NCI-H1105 (cell line): Measurements from ENCODE around the gene RASSF10.

ENCODE experiments used
- DNase-seq: peaks from one replicate; lab custom pipeline; 2025; lab: John Stamatoyannopoulos, UW

RASSF10 gene

DNA sequence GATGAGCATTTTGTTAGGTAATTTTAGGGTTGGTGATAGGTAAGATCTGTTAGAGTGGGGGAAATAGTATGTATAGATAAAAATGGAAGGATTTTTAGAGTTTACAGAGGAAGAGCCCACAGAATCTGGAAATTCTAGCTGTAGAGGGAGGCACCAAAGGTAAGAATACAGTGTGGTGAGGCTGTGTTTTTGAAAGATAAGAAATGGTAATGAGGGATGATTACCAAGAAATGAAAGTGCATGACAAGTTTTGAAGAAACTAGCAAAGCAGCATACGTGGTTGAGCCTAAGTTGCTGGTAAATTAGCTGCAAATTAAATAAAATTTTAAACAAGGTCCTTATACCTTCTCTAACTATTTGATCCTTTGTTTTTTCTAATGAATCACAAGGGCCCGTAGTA, 14.6 kb upstream of the RASSF10 start:
- DNase-seq = no peak

- DNase-seq = no peak
These were observed 13.9 kb upstream of the RASSF10 start for GRCh38 chr11:12995188-12995587.

- DNase-seq = no peak
These were observed 13.3 kb upstream of the RASSF10 start for GRCh38 chr11:12995823-12996222.

DNA sequence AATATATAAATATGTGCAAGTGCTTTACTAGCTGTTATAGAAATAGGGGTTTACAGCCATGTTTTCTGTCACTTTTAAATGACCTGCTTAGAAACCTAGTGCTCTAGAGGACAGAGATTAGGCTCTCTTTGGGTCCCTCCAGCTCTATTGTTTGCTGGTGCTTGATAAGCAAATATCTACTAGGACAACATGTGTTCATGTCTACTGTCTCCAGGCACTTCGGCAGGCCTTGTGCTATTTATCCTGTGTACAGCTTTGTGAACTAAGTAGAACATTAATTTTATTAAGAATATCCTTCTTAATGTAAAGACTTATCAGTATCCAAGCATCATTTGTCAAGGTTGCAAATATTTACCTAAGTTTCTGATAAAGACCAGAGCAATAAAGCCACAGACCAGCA, 11.9 kb upstream of the RASSF10 start:
- no peak for DNase-seq

DNA sequence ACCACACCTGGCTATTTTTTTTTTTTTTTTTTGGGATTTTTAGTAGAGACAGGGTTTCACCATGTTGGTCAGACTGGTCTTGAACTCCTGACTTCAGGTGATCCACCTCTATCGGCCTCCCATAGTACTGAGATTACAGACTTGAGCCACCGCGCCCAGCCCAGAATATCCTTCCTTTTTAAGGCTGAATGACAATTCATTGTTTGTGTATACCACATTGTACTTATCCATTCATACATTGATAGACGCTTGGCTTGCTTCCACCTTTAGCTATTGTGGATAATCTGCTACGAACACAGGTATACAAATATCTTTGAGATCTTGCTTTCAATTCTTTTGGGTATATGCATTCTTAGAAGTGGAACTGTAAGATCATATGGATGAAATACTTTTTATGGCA, 10.8 kb upstream of the RASSF10 start:
- DNase-seq = no peak

DNA sequence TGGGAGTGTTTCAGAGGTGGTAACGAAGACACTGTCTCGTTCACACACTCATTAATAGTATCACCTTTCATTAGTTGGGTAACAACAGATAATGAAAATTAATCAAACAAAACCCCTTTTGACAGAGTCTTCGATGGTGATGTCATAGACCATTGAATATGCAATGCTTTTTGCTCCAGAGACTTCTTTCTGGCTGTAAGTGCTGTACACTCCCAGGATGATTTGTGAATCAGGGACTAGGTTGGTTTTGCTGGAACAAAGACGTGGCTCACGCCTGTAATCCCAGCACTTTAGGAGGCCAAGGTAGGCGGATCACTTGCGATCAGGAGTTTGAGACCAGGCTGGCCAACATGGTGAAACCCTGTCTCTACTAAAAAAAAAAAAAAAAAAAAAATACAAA, 9.5 kb upstream of the RASSF10 start:
- DNase-seq = no peak

DNA sequence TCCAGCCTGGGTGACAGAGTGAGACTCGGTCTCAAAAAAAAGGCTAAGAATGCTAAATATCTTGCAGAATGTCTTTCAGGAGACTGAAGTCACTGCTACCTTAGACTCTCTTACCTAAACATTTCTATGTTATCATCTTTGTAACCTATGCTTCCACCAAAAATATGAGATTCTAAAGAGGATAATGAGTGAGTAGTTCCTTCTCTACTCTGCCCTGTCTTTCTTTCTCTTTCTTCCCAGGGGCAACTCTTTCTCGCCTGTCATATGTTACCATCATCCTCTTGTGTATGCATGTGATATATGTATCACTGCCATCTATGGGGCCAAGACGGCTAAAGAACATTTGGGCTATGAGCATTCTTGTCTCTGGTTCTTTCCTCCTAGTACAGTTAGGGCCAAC, 9.0 kb upstream of the RASSF10 start:
- no peak for DNase-seq

DNA sequence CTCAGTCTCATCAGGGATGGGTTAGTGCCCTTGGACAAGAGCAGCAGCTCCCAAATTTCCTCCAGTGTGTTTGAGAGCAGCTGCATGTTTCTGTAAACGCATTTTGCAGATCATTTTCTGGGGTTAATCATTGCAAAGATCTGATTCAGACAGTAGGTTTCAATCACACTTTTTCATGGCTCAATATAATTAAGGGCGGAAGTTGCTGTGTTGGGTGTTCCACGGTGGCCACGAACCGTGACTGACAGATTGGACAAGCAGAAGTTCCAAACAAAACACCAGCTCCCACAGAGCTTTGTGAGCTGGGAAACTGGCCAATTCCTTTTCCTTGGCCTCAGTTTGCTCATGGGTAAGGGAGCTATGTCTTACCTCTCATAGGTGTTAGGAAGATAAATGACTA, 8.4 kb upstream of the RASSF10 start:
- DNase-seq = no peak

- no peak for DNase-seq
These were observed 5.2 kb upstream of the RASSF10 start for GRCh38 chr11:13003736-13004493.

GRCh38 chr11:13007182-13008060, 1.7 kb upstream of the RASSF10 start:
- no peak for DNase-seq

DNA sequence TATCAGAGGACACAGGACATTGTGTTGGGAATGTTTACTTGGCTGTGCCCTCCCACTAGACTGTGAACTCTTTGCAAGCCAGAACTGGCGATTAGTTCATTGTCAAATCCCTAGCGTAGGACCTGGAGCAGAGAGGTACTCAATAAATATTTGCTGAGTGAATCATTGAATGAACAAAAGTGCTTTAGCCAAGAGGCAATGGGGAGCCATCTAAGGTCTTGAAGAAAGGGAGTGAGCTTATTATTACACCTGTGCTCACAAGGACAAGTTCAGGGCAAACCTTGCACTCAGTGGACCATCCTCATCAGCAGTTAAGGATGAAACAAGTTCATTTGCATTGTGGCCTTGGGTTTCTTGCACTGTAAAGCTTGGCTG, 1.1 kb upstream of the RASSF10 start:
- no peak for DNase-seq

DNA sequence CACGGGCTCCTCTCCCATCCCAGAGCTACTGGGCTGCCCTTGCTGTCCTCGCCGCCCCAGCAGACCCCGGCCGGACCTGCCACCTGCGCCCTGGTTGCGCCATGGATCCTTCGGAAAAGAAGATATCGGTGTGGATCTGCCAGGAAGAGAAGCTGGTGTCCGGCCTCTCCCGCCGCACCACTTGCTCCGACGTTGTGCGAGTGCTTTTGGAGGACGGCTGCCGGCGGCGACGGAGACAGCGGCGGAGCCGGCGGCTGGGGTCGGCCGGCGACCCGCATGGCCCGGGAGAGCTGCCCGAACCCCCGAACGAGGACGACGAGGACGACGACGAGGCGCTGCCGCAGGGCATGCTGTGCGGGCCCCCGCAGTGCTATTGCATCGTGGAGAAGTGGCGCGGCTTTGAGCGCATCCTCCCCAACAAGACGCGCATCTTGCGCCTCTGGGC, 382 bp downstream of the RASSF10 start:
- no peak for DNase-seq

DNA sequence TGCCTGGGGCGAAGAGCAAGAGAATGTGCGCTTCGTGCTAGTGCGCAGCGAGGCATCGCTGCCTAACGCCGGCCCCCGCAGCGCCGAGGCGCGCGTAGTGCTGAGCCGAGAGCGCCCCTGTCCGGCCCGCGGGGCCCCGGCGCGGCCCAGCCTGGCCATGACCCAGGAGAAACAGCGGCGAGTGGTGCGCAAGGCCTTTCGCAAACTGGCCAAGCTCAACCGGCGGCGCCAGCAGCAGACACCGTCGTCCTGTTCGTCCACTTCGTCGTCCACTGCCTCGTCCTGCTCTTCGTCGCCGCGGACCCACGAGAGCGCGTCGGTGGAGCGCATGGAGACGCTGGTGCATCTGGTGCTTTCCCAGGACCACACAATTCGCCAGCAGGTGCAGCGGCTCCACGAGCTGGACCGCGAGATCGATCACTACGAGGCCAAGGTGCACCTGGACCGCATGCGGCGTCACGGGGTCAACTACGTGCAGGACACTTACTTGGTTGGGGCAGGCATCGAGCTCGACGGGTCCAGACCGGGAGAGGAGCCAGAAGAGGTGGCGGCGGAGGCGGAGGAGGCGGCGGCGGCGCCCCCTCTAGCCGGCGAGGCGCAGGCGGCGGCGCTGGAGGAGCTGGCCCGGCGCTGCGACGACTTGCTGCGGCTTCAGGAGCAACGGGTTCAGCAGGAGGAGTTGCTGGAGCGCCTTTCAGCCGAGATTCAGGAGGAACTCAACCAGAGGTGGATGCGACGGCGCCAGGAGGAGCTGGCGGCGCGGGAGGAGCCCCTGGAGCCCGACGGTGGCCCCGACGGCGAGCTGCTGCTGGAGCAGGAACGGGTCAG, 1.0 kb downstream of the RASSF10 start:
- peak; percentile 32 for DNase-seq

DNA sequence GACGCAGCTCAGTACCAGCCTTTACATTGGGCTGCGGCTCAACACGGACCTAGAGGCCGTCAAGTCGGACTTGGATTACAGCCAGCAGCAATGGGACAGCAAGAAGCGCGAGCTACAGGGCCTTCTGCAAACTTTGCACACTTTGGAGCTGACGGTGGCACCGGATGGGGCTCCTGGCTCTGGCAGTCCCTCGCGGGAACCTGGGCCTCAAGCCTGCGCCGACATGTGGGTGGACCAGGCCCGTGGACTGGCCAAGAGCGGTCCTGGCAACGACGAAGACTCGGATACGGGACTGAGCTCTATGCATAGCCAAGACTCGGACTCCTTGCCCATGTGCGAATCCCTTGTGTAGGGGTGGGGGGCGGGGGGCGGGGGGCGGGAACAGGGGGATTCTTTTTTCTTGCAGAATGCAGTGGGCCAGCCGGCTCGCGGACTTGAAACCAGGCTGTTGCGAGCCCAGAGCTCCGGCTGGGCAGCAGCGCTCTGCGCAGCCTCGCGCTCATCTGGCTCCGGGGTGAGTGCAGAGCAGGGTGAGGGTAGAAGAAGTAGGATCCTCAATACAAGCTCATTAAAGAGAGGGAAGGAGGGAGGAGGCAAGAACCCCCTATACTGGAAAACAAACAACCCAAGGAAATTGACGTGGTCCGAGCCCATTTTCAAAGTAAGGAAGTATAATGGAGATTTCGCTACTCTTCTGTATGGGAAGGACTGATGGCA, 1.8 kb downstream of the RASSF10 start:
- no peak for DNase-seq

- no peak for DNase-seq
These were observed 2.4 kb downstream of the RASSF10 start for GRCh38 chr11:13011466-13012055.

DNA sequence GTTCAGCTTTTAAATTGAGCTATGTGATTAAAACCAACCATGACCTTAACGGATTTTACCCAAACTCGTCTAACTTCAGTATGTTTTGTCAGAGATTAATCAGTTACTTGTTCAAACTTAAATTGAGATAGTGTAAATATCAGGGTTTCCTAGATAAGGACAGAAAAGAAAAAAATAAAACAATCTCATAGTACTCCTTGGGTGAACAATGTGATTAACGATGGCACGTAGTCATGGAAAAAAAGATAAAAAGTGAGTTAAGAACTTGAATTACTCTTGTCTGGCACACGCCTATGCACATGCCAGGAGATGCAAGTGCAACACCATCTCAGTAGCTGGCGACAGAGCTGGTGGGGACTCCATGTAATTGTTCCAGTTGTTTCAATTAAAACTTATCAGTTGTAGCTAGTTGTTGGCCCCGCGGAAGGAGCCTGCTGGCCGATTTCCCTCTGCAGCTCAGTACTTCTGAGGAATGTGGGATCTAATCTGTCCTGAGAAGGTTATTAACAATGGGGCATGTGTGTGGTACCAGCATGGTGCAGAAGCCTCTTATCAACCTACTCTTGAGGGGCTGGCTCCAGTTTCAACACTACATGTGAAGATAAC, 3.0 kb downstream of the RASSF10 start:
- DNase-seq = no peak

GRCh38 chr11:13013054-13013488, 4.0 kb downstream of the RASSF10 start:
- no peak for DNase-seq

GRCh38 chr11:13015753-13016152, 6.6 kb downstream of the RASSF10 start:
- no peak for DNase-seq

DNA sequence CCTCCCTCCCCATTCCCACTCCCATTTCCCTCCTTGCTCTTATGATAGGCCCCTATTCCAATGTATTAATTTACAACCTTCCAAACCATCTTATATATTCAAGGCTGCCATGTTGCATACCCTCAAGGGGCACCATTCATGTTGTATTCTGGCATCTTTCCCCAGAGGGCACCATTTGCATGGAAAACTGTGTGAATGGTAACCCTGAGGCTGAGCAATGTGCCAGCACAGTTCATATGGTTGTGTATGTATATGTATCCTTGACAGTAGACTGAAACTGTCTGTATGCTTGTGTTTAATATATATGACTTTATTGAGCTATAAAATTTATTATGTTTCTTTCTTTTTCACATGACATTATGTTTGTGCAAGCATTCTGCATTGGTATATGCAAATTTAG, 7.3 kb downstream of the RASSF10 start:
- DNase-seq = no peak

DNA sequence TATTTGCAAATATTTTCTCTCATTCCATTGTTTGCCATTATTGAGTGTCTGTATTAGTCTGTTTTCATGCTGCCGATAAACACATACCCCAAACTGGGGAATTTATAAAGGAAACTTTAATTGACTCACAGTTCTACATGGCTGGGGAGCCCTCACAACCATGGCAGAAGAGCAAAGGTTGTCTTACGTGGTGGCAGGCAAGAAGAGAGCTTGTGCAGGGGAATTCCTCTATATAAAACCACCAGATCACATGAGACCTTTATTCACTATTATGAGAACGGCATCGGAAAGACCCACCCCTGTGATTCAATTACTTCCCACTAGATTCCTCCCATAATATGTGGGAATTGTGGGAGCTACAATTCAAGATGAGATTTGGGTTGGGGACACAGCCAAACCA, 10.2 kb downstream of the RASSF10 start:
- no peak for DNase-seq

- DNase-seq = no peak
These were observed 14.3 kb downstream of the RASSF10 start for GRCh38 chr11:13023423-13023822.
